AG10803 (cell line): ENCODE measurements around the gene FILIP1L.

Experiments
- DNase-seq: peaks from one replicate; pipeline ENCODE4 v3.0.0; 2010; ENCODE audit warnings: low read depth
- H3K4me3 ChIP-seq: 2 replicates; pipeline ENCODE4 v1.5.1; 2011; ENCODE audit warnings: mild to moderate bottlenecking, low read length, control low read depth
- CTCF ChIP-seq: conservative IDR thresholded peaks from 2 replicates; pipeline ENCODE4 v1.5.1; 2011; ENCODE audit warnings: mild to moderate bottlenecking, low read length, control low read depth, inconsistent platforms

Gene FILIP1L

GRCh38 chr3:100155128-100155527 is 40.8 kb upstream of the FILIP1L start:
- DNase-seq = peak; percentile 88
- no peak for TF ChIP-seq CTCF
- H3K4me3 ChIP-seq = no peak overlapping the region

GRCh38 chr3:100154171-100154570 is 39.9 kb upstream of the FILIP1L start:
- TF ChIP-seq CTCF = no peak
- DNase-seq = no peak
- H3K4me3 ChIP-seq = no peak overlapping the region

GRCh38 chr3:100151024-100151707 is 36.9 kb upstream of the FILIP1L start:
- TF ChIP-seq CTCF = no peak
- DNase-seq = no peak
- H3K4me3 ChIP-seq = no peak overlapping the region

- no peak for TF ChIP-seq CTCF
- DNase-seq = peak; percentile 67
- no peak overlapping the region for H3K4me3 ChIP-seq
Measured at GRCh38 chr3:100150473-100150872, 36.2 kb upstream of the FILIP1L start.

GRCh38 chr3:100149713-100150415 is 35.6 kb upstream of the FILIP1L start:
- no peak overlapping the region for H3K4me3 ChIP-seq
- no peak for TF ChIP-seq CTCF

GRCh38 chr3:100149130-100149529 is 34.8 kb upstream of the FILIP1L start:
- H3K4me3 ChIP-seq = no peak overlapping the region
- DNase-seq = no peak
- TF ChIP-seq CTCF = no peak

More at GRCh38 chr3:100149713-100150415, 35.6 kb upstream of the FILIP1L start:
- no peak for DNase-seq
